Epithelial cell of esophagus (primary cell): Measurements from ENCODE around the gene AHRR.

Source experiments
- DNase-seq: peaks from one replicate; pipeline ENCODE4 v3.0.0; 2010; ENCODE audit warnings: low read depth
- H3K4me3 ChIP-seq: 2 replicates; pipeline ENCODE4 v1.5.1; 2011; ENCODE audit warnings: mild to moderate bottlenecking, low read length, control low read depth
- CTCF ChIP-seq: IDR thresholded peaks from 2 replicates; pipeline ENCODE4 v1.5.1; 2011; ENCODE audit warnings: low read depth, mild to moderate bottlenecking, low read length, control low read depth, inconsistent platforms; ENCODE audit not compliant: insufficient read depth; ENCODE audit errors: missing control alignments

AHRR gene

GRCh38 chr5:463301-463700 is 141.8 kb downstream of the AHRR start:
- no peak for DNase-seq
- no peak for TF ChIP-seq CTCF
- no peak overlapping the region for H3K4me3 ChIP-seq

GRCh38 chr5:463952-464351 is 142.4 kb downstream of the AHRR start:
- TF ChIP-seq CTCF: no peak
- no peak for DNase-seq
- no peak overlapping the region for H3K4me3 ChIP-seq

DNA sequence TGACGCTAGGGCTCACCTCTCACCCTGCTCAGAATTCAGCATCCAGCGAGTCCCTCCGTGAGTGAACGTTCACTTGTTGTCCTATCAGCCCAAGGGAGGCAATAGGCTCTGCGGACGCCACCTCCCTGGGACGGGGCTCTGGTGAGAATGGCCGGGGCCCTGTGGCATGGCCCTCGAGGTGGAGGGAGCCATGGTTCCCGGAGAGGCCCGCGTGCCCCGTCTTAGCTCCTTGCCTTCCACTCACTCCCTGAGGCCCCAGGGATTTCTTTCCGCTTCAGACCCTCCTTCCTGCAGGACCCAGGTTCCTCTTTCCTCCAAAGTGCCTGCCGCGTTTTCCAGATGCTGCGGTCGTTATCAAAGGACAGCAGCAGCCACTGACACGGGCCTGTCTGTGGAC is 142.9 kb downstream of the AHRR start:
- no peak for DNase-seq
- TF ChIP-seq CTCF: no peak
- no peak overlapping the region for H3K4me3 ChIP-seq

DNA sequence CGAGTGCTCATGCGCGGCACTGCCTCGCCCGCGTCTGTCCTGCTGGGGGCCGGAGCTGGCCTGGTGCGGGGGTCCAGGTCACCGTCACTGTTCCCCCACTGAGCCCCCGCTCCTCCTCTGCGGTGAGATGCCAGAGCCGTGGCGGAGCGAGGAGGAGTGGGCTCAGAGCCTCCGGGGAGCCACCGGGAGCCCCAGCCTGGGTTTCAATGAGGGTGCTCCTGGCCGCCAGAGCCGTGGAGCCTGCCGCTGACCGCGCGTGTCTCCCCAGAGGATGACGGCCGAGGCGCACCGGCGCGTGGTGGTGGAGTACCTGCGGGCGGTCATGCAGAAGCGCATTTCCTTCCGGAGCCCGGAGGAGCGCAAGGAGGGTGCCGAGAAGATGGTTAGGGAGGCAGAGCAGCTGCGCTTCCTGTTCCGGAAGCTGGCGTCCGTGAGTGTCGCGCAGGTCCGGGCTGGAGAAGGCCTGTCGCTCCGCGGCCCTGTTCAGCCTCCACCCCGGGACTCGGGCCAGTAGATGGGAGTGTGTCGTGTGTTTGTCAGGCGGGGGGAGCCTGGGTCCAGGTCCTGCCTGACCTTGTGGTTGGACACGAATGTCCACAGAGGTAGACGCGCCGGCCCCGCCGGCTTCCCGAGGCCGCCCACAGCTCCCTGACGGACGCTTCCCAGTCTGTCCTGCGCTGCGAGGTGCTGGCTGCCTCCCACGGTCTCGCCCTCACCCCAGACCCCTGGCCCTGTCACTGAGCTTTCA is 143.5 kb downstream of the AHRR start:
- no peak overlapping the region for H3K4me3 ChIP-seq
- DNase-seq: no peak
- no peak for TF ChIP-seq CTCF

DNA sequence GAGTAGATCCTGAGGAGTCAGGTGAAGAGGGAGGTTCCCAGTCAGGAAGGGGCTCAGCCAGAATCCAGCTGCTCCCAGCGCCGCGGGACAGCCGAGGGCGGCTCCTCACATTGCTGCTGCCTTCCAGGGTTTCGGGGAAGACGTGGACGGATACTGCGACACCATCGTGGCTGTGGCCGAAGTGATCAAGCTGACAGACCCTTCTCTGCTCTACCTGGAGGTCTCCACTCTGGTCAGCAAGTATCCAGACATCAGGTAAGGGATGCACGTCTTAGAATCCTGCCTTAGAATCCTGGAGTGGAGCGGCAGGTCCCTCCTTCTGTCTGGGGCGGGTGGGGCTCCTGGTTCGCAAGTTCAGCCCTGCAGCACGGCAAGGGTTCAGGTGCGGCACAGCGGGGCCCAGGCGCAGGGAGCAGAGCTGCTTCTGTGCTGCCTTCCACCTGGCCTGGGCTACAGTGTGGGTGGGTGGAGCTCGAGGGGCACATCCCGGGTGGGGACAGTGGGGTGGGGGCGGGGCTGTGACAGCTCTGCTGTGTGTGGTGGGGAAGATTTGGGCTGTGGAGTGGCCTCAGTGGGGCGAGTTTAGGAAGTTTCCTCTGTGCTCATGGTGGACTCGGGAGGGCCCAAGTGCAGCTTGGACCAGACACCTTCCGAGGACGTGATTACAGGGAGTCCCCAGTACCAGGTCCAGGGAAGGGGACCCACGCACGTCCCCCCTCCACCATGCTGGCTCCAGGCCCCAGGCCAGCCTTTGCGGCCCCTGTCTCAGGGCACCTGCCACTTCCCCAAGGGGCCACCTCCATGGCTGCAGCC is 144.3 kb downstream of the AHRR start:
- DNase-seq: no peak
- H3K4me3 ChIP-seq: no peak overlapping the region
- TF ChIP-seq CTCF: no peak

DNA sequence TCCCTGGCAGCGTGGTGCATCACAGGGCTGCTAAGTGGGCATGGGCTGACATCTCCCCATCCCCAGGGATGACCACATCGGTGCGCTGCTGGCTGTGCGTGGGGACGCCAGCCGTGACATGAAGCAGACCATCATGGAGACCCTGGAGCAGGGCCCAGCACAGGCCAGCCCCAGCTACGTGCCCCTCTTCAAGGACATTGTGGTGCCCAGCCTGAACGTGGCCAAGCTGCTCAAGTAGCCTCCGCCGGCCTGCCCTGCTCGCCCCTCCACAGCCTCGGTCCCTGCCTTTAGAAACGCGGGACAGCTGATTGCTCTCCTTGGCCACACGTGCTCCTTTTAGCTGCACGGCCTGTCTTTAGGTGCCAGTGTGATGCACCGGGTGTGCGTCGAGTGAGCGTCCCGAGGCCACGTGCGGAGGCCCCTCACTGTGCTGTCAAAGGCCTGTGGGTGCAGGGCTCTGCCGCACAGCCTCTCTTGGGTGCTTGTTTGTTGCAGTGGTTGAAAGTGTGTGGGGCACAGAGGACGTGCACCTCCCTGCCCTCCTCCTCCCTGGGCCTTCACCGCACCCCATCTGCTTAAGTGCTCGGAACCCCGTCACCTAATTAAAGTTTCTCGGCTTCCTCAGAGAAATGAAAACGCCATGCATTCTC is 145.3 kb downstream of the AHRR start:
- no peak overlapping the region for H3K4me3 ChIP-seq
- no peak for DNase-seq
- no peak for TF ChIP-seq CTCF
